Transverse colon (tissue), 4 donors: ENCODE measurements around the gene APLP2.
"Not testable (repeated sequence)": the region's sequence is repeated elsewhere in the genome, so short reads cannot be mapped to it uniquely, and the experiment has no call there.

ENCODE experiments used
- CTCF ChIP-seq, 5 experiments: fragments of 200-600 bp in 3 of 5; fragments of 450-650 bp in 2 of 5; sonication (generic) in 3 of 5; IDR thresholded peaks; 1 replicate in 2 of 5; 2 replicates in 3 of 5; pipeline ENCODE4 v1.5.1; 2016 to 2017; ENCODE audit warnings: antibody characterized with exemption in 5 of 5, inconsistent platforms in 3 of 5, mild to moderate bottlenecking in 2 of 5, moderate library complexity in 1 of 5
- POLR2A ChIP-seq: fragments of 450-650 bp; IDR thresholded peaks from one replicate; pipeline ENCODE4 v1.6.1; 2016; ENCODE audit warnings: antibody characterized with exemption, mild to moderate bottlenecking, moderate library complexity
- POLR2AphosphoS5 ChIP-seq, 3 donors: sonication (generic); formaldehyde crosslinking; IDR thresholded peaks; one replicate each; pipeline ENCODE4 v1.6.1; 2016; ENCODE audit warnings: antibody characterized with exemption in 3 of 3

DNA sequence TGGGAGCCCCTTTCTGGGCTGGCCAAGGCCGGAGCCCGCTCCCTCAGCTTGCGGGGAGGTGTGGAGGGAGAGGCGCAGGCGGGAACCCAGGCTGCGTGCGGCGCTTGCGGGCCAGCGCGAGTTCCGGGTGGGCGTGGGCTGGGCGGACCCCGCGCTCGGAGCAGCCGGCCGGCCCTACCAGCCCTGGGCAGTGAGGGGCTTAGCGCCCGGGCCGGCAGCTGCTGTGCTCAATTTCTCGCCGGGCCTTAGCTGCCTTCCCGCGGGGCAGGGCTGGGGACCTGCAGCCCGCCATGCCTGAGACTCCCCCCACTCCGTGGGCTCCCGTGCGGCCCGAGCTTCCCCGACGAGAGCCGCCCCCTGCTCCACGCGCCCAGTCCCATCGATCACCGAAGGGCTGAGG lies 48.1 kb upstream of the APLP2 start:
- not testable (repeated sequence) for TF ChIP-seq POLR2A; CTCF (IDR thresholded peaks at IDR 0.05); POLR2AphosphoS5 (IDR thresholded peaks at IDR 0.05)
